Activated CD4-positive, CD25-positive, alpha-beta regulatory T cell treated with anti-CD3 and anti-CD28 coated beads, Interleukin-2, amount 50 U/mL, for 24 hours (primary cell): ENCODE measurements around the gene AGBL1.

ENCODE experiments used
- ATAC-seq, 2 donors: fragments of 150-1000 bp; cut with Tn5 transposase; one replicate each; pipeline ENCODE4 v1.10.0; 2021; ENCODE audit warnings: mild to moderate bottlenecking in 1 of 2, moderate library complexity in 1 of 2

The AGBL1 gene

DNA sequence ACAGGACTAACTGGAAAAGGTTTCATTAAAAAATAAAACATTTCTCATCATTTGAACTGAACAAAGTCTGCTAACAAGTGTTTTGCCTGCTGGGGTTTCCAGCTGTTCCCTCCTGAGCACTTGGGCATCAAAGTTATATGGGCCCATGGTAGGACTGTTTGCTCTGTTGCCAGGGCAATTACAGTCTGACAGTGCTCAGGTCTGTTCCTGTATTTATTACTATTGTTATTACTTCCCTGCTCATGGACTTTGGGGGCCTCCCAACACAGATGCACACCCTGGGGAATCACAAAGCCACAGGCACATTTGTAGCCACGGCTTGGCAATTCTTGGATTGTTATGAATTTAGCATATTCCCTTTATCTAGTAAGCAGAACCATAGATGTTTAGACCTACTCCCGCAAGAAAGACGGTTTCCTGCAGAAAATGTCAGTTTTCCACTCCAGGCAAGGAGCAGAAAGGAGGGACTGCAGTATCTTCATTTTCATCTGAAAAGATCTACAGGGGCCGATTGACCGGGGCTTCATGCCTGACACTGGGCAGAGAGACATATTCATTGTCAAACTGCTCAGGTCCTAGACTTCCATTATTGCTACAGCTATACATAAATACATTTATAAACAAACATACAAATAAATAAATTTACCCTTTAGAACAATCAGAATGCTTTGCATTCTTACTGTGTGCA is 580.2 kb downstream of the AGBL1 start:
- ATAC-seq = no peak

DNA sequence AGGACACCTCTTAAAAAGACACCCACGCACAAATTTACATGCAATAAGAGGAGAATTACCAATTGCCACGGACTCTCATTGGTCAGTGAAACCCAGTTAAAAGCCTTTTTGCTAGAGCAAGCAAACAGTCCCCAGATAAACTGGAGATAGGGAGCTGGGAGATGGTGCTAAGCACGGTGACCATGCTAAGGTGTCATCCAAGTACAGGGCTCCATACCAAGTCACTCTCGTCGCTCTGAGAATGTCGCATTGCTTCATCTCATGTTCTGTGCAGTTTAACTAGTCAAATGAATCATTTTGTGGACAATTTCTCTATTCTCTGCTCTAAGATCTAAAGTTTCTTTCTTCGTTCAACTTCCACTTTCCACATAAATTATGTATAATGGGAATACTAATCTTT is 581.9 kb downstream of the AGBL1 start:
- no peak for ATAC-seq

DNA sequence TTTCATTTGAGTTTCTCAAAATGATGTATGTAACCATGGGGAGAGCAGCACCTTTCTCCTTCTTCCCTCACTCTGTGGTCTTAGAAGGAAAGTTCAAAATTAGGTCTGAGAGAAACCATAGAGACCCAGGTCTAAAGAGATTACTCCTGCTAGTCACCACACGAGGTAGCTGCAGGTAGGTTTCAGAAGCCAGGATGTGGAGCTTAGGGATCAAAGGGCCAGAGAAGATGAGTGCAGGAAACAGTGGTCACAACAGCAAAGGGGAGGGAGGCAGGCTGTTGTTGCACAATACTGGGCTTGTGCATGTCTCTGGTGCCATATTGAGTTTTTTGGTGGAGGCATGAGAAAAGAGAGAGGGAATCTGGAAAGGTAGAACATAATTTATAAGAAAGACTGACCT is 583.6 kb downstream of the AGBL1 start:
- ATAC-seq = no peak

DNA sequence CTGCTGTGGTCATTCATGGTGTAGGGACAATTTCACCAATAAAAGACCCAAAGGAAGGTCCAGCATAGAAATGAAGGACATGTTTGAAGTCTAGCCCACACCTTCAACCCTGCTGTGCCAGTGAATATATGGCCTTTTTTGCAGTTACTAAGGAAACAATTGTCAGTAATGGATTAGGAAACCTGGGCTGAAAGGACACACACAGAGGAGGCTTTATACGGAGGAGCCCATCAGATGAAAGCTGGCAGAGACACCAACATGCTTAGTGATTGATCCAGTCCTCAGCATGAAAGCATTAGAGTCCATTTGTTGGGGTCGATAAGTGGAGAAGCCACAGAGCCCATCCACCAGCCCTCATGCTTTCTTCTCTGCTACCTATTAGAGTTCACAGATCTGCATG is 584.3 kb downstream of the AGBL1 start:
- no peak for ATAC-seq

DNA sequence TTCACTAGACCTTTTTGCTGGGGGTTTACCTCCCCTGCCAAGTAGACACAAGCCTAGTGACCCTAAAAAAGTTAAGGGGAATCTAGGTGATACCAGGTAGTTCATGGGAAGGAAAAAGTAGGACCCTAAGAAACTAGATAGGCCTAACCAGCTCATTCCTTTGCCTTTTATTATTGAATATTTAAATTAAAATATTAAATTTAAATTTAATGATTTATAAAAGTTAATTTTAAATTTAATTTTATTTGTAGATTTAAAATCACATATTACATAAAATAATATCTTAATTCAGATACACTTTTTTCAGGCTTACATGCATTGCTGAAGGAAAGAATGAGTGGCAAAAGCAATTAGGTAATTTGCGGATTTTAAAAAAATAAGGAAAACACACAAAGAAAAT is 584.9 kb downstream of the AGBL1 start:
- no peak for ATAC-seq

DNA sequence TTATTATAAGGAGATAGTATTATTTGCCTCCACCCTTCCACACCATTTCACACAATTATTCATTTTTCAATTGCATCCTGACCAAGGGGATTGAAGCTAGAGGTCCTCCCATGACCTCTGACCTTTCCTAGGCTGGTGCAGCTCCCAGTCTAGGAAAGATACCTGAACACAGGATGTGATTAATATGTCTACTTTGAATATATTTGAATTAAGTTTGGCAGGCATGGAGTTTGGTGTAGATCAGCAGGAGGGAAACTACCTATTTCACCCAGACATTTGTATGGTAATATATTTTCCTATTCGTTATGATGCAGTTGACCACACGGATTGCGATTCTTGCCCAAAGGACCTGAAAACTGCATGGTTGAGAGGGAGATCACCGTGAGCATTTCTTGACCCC is 596.3 kb downstream of the AGBL1 start:
- ATAC-seq = no peak

DNA sequence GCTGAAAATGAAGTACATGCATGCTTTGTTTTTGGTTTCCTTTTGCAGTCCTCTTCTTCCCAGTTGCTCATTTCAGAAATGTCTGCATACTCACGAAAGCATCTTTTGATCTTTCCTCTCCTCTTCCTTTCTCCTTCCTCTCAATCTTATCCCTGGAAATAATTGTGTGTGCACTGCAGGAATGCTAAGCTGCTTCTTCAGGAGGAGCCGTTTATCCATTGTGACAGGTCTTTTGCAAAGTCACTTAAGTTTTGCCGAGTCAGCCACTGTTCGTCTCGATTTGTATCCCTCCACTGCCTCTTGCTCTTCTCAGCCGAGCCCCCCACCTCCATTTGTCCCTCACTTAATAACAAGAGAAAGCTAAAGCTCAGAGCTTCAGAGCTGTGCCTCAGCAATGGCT is 597.6 kb downstream of the AGBL1 start:
- ATAC-seq = no peak

DNA sequence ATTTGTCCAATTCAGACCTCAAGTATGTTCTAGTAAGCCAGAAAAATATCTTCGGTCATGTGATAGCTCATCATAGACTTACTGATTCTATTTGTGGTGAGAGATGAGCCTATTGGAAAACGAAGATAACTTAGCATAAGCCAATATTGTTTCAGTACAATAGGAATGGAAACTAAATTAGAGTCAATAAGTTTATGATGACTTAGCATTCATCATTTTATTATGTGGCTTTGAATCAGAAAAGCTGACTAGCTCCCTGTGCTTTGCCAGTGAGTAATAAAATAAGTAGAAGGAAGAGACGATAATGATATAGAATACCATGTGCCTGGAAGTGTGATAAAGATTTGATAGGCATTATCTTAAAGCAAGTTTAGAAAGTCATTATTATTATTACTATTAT is 605.6 kb downstream of the AGBL1 start:
- peak in 1 of 2 donors; percentile 13 for ATAC-seq

DNA sequence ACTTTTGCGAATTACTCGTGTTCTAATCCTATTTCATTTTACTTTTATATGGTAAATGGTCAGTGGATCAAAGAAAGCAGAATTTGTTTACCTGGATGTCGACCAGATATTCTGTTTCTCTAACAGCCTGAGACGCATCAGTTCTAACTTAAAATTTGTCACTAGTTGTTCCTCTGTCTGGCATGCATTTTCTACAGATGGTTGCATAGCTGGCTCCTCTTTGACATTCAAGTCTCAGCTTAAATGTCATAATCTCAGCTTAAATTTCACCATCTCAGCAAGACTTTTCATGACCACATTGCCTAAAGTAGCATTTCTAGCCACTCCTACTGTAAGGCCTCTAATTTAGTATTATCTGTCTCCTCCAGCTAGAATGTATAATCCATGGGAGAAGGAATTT is 609.3 kb downstream of the AGBL1 start:
- ATAC-seq = no peak

DNA sequence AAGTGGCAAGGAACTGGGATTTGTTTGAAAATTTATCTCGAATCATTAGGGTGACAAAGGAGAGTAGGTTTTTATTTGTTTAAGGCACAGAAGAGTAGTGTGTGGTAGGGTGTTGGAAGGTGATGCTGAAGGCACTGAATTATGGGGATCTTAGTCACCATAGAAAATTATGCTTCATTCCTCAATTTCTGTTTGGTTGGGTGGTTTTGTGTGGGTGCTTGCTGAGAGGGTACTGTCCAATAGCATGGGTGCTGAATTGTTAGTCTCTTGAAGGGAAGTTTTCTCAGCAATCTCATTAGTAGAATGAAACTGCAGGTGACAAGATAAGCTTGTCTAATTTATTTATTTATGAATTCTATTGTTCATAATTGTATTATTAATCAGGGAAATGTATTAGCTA is 610.9 kb downstream of the AGBL1 start:
- no peak for ATAC-seq

DNA sequence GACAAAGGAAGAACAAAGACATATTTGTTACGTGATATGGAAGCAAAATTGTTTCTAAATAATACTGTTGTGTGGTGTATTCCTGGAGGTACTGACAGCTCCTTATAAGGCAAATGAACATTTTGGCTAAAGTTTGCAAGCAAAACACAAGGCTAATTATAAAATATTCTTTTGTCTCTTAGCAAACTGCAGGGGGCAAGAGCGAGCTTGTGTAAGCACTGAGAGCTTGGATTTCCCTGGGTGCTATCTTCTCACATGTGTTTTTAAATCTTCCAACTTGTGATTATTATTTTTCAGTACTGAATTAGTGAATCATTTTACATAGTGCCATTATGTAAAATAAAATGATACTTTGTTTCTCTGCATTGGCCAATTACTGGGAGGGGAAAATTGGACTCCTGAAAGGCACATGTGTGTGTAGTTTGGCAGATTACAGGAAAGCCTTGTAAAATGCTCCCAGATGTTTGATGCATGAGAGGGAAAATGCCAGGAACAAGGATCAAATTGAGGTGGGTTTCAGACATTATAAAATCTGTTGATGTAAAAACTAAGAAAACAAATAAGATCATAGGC is 611.5 kb downstream of the AGBL1 start:
- ATAC-seq = no peak

DNA sequence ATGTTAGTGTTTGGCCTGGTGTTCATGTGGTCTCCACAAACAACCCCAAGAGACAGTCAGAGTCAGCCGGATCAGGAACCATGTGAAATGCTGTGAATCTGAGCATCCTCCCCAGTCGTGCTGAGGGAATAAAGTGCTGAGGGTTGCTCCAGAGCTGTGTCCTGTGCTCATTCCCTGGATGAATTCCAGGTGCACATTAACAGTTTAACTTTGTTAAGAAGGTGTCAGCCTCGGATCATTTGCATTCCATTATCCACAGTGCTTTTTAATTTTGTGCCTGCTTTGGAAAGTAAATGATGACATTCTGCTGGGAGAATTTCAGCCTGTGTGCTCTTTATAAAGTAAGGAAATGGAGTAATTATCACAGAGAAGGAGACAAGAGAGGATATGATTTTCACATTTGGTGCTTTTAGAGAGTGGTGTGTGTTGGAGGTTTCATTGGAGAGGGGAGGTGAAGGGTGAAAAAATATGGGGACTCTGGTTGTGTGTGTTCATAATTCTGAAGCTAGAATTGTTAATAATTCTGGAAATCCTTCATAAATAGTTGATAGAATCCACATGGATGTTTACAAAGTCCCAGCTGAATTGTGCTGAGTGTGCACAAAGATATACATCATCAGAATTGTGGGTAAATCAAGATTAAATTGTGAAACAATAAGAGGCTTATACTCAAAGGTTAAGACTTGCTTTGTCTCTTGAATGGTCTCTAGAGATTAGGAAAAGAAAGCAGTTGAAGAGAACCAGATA is 621.4 kb downstream of the AGBL1 start:
- ATAC-seq = no peak

DNA sequence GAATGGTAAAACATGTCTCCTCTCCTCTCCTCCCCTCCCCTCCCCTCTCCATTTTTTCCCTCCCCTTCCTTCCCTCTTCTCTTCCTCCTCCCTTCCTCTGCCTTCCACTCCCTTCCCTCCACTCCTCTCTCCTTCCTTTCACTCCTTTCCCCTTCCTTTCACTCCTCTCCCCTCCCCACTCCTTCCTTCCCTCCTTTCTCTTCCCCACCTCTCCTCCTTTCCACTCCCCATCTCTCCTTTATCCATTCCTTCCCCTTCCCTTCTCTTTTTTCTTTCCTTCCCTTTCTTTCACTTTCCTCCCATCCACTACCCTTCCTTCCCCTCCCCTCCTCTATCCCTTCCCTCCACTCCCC is 621.9 kb downstream of the AGBL1 start:
- ATAC-seq = no peak

DNA sequence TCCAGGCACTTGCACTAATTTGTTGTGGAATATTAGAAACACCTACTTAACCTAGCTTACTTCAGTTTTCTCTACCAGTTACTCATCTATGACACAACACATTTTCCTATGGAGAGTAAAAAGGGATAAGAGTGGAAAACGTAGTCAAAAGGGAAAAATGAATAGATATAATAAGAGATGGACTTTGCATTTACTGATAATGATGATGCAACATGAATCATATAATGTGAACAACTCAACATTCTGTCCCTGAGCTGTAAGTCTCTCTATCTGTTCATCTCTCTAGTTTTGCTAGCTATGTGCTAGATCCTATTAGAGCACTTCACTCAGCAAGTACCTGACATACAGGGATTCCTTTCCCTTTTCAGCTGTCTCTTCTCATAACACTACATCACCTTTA is 627.1 kb downstream of the AGBL1 start:
- no peak for ATAC-seq

DNA sequence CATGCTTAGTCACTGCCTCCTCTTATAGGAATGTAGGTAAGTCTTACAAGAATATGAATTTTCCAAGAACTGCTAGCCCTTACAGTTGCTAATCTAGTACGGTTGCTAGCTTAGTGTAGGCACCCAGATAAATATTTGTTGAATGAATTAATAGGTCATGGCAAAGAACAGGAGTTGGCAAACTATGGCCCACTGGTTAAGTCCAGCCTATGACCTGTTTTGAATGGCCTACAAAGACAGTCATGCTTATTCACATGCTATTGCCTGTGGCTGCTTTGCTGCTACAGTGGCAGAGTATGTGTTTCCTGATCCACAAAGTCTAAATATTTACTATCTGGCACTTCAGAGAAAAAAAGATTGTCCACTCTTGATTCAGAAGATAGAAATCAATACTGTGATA is 631.8 kb downstream of the AGBL1 start:
- no peak for ATAC-seq

DNA sequence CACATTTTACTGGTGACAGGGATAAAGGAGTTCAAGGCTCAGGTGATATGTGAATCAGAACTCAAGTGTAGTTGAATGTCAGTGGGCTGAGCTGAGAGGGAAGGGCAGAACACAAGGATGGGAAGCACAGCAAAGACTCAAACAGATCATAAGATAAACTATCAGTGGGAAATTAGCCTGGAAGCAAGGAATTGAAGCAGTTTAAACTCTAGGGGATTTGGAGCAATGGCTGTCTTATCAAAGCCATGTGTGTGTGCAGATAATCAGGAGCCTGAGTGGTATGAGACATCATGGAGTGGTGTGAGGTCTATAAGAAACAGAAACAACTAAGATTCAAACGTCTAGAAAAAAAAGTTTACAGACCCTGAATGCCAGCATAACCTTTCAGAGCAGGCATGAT is 634.6 kb downstream of the AGBL1 start:
- ATAC-seq = no peak

DNA sequence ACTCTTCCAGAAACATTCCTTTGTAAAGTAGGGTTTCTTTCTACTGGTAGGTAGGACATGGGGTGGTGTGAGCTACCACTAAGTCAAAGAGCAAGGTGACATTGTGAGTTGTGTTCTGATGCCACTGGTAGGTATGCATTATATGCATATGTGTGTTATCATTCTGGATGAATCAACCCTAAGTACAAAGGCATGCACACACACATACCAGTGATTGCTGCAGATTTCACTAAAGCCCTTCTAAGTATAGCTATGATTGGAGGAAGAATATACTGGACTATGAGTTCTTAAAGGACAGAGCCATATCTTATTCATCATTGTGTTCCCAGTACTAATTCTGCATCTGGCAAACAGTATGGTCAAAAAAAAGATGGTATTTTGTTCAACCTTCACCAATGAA is 646.0 kb downstream of the AGBL1 start:
- no peak for ATAC-seq

DNA sequence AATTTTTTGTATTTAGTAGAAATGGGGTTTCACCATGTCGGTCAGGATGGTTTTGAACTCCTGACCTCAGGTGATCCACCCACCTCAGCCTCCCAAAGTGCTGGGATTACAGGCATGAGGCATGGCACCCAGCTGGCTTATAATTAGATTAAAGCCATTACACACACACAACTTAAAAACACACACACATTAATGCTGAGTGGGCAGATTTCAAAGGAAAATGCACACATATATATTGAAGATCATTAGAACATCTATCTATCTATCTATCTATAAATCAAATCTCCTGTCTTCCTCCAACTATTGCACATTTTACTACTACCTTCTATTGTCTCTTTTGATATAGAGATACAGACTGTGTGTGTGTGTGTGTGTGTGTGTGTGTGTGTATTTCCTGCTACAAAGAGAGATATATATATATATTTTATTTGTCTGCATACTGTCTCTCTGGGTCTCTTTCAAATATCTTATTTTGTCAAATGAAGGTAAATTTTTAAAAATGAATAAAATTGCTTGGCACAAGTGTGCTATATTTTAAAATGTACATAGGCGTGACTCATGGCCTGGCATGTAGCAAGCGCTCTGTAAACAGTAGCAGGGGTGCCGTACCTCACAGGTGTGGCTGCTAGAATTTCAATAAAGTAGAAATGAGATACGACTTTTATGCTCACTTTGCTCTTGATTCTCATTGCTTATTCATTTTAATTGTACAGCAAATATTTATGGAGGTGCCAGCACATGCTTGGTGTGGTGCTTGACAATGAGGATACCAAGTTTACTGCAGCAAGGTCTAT is 655.8 kb downstream of the AGBL1 start:
- ATAC-seq = no peak

DNA sequence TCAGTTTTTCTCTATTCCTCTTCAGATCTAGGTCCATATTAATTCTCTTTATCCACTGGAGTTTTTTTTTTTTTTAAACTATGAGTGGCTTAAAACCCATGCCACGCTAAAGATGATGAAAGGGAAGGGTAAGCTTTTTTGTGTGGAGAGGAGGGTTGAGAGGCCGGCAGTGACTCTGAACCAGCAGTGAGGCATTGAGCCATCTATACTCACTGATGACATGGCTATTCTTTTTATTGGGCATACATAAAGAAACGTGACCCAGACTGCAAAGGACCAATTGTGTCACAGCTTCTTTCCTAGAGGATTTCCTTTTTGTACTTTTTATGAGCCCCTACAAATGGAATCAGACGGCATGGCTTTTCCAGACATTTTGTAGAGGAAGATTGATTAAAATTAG is 662.2 kb downstream of the AGBL1 start:
- no peak for ATAC-seq

DNA sequence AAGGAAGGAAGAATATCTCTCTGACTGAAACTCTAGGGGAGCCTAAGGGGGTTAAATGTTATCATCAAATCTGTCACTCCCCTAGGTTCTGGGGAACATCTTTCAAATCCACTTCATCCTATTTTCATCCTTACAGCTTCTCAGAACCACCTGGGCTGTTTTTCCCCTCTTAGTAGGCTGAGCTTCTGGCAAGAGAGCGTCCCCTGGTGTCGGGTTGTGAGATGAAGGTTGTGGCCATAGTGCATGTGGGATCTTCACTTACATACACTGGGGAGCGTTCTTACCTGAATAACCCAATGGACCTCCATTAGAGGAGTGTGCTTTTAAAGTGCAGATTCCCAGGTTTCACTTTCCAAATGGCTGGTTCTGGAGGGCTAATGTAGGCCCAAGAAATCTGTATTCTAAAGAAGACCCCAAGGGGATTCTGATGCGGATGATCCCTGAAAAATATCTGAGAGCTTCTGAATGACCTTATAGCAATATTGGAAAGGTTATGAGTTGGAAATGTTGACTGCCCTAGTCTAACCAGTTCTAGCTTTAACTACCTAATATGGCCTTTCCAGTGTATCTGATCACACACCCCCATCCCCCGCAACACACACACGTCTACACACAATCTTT is 663.7 kb downstream of the AGBL1 start:
- no peak for ATAC-seq

DNA sequence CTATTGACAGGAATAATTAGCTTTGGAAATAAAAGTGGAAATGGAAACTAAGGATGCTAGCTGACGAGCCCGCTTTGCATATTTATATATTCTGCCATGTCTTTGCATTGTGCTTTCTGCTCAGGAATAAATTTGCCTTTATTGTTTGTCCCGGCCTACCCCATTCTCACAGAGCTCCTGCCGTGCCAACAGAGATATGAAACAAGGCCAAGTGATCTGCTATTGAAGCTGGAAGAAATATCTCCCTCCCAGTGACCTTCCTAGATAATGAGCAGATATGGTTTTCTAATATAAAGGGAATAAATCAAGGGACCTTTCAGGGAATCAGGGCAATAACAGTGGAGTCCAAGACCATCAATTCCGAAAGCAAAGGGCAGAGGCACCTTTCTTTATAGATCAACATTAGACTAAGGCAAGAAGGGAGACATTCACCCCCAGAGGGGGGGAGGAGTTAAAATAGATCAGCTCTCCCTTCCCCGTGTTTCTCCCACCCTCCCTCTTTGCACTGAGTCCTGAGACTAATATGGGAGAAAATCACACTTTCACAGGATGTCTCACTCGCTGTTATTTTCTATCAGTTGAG is 664.6 kb downstream of the AGBL1 start:
- ATAC-seq = no peak

DNA sequence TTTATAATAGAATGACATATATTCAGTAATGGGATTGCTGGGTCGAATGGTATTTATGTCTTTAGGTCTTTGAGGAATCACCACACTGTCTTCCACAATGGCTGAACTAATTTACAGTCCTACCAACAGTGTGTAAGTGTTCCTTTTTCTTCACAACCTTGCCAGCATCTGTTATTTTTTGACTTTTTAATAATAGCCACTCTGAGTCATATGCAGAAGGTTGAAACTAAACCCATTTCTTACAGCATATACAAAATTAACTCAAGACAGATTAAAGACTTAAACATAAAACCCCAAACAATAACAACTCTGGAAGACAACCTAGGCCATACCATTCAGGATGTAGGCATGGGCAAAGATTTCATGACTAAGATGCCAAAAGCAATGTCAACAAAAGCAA is 671.4 kb downstream of the AGBL1 start:
- ATAC-seq = no peak

DNA sequence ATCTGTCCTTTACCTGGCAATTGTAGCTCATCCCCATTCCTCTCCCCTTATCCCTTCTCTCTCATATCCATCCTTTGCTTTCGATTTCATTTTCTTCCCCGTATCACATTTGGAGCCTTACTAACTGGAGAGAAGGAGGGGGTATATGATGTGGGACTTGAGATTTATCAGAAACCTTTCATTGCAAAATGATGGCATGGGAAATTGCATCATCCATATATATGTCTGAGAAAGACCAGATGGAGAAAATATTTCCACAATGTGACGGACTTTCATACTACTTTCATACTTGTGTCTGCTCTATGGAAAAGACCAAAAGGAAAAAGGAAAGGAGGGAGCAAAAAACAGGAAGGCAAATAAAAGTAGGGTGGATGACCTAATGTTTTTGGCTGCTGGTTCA is 675.2 kb downstream of the AGBL1 start:
- no peak for ATAC-seq
